ENCODE measurements around the gene LBP.
"Not testable (repeated sequence)": the region's sequence is repeated elsewhere in the genome, so short reads cannot be mapped to it uniquely, and the experiment has no call there.

The LBP gene

DNA sequence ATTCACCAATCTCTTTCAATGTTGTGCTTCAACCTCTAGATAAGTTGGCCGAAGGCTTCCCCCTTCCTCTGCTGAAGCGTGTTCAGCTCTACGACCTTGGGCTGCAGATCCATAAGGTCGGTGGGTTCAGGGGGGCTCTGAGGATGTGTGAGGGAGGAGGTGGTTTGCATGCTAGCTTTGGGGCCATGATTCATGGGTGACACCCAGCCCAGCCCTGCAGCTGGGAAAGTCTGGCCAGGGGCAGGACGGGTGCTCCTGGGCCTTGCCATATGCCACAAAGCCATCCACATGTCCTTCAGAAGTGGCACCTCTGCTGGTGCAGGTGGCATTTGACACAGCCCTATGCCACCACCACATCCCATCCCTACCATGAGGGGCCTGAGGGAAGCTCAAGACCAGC lies 27.6 kb downstream of the LBP start:
- no peak for ATAC-seq
- TF ChIP-seq CSRNP3 (CRISPR knock-in tag; IDR thresholded peaks at IDR 0.05) (no peak), PPARA (CRISPR knock-in tag; IDR thresholded peaks at IDR 0.05; ENCODE audit: borderline replicate concordance) (no peak), SNAI2 (CRISPR knock-in tag; IDR thresholded peaks at IDR 0.05) (no peak), ZNF565 (CRISPR knock-in tag; conservative IDR thresholded peaks at IDR 0.05; ENCODE audit: low read depth) (no peak), CSDC2 (CRISPR knock-in tag; IDR thresholded peaks at IDR 0.05) (no peak), ZNF8 (CRISPR knock-in tag; IDR thresholded peaks at IDR 0.05) (no peak), BACH2 (CRISPR knock-in tag; IDR thresholded peaks at IDR 0.05; ENCODE audit: borderline replicate concordance) (no peak), ESRRG (CRISPR knock-in tag; IDR thresholded peaks at IDR 0.05) (no peak), ARNTL (CRISPR knock-in tag; IDR thresholded peaks at IDR 0.05; ENCODE audit: borderline replicate concordance, low read depth) (no peak), PATZ1 (CRISPR knock-in tag; IDR thresholded peaks at IDR 0.05; ENCODE audit: borderline replicate concordance) (no peak)
- TF ChIP-seq, protein P1, sequence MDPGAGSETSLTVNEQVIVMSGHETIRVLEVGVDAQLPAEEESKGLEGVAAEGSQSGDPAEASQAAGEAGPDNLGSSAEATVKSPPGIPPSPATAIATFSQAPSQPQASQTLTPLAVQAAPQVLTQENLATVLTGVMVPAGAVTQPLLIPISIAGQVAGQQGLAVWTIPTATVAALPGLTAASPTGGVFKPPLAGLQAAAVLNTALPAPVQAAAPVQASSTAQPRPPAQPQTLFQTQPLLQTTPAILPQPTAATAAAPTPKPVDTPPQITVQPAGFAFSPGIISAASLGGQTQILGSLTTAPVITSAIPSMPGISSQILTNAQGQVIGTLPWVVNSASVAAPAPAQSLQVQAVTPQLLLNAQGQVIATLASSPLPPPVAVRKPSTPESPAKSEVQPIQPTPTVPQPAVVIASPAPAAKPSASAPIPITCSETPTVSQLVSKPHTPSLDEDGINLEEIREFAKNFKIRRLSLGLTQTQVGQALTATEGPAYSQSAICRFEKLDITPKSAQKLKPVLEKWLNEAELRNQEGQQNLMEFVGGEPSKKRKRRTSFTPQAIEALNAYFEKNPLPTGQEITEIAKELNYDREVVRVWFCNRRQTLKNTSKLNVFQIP (CRISPR knock-in tag; IDR thresholded peaks at IDR 0.05; ENCODE audit: borderline replicate concordance, low read depth): no peak
- TF ChIP-seq, protein P2, sequence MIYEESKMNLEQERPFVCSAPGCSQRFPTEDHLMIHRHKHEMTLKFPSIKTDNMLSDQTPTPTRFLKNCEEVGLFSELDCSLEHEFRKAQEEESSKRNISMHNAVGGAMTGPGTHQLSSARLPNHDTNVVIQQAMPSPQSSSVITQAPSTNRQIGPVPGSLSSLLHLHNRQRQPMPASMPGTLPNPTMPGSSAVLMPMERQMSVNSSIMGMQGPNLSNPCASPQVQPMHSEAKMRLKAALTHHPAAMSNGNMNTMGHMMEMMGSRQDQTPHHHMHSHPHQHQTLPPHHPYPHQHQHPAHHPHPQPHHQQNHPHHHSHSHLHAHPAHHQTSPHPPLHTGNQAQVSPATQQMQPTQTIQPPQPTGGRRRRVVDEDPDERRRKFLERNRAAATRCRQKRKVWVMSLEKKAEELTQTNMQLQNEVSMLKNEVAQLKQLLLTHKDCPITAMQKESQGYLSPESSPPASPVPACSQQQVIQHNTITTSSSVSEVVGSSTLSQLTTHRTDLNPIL (CRISPR knock-in tag; IDR thresholded peaks at IDR 0.05; ENCODE audit: low read depth): no peak

DNA sequence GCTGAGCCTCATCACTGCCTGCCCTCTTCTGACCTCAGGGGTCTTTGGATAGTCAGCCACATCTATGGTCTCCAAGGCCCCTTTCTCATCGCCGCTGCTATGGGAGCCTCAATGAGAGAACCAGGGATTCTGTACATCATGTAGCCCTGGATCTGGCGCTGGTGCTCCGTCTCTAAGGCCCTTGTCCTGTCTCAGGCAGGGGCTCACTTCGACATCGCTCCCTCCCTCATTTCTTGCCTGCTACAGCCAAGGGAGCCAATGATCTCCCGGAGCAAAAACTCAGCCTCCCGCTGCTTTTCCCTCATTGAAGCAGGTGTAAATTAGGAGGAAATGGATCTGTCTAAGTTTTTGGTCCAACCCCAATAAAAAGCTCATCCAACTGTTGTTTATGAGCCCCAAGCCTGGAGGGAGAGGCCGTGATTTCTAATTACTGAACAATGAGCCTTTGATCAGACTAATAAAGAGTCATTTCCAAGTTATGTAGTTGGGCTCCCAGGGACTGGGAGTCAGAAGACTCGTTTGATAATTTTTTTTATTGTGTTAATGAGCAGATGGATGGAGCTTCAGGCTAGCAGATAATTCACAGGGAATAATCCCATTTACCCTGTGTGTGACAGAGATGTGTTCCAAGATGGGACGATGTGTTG lies 30.9 kb downstream of the LBP start:
- no peak for TF ChIP-seq ZNF8 (CRISPR knock-in tag; IDR thresholded peaks at IDR 0.05)
- no peak for TF ChIP-seq ZFP3 (CRISPR knock-in tag; IDR thresholded peaks at IDR 0.05)
- TF ChIP-seq ZNF70 (CRISPR knock-in tag; IDR thresholded peaks at IDR 0.05): no peak
- no peak for TF ChIP-seq ARNTL (CRISPR knock-in tag; IDR thresholded peaks at IDR 0.05; ENCODE audit: borderline replicate concordance, low read depth)
- TF ChIP-seq ZNF565 (CRISPR knock-in tag; conservative IDR thresholded peaks at IDR 0.05; ENCODE audit: low read depth): no peak
- TF ChIP-seq PPARA (CRISPR knock-in tag; IDR thresholded peaks at IDR 0.05; ENCODE audit: borderline replicate concordance): no peak
- no peak for TF ChIP-seq BACH2 (CRISPR knock-in tag; IDR thresholded peaks at IDR 0.05; ENCODE audit: borderline replicate concordance)
- TF ChIP-seq ESRRG (CRISPR knock-in tag; IDR thresholded peaks at IDR 0.05): no peak
- TF ChIP-seq, protein P2 (CRISPR knock-in tag; IDR thresholded peaks at IDR 0.05; ENCODE audit: low read depth): no peak
- TF ChIP-seq TSHZ2 (CRISPR knock-in tag; IDR thresholded peaks at IDR 0.05): no peak
- TF ChIP-seq ISL1 (CRISPR knock-in tag; IDR thresholded peaks at IDR 0.05): no peak
- TF ChIP-seq RARB (CRISPR knock-in tag; IDR thresholded peaks at IDR 0.05): no peak
- TF ChIP-seq CSRNP3 (CRISPR knock-in tag; IDR thresholded peaks at IDR 0.05): no peak
- no peak for ATAC-seq

DNA sequence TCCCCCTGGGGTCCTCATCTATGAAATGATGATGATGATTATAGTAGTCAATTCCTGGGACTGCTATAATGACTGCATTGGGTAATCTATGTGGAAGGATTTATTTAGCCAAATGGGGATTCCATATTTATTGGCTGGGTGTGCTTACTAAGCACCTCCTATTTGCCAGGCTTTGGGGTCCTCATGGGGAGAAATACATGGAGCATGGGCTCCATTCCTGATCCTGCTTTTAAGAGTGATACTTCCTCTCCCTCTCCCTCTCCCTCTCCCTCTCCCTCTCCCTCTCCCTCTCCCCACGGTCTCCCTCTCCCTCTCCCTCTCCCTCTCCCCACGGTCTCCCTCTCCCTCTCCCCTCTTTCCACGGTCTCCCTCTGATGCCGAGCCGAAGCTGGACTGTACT lies 31.6 kb downstream of the LBP start:
- not testable (repeated sequence) for ATAC-seq
